Measurements from ENCODE around the gene HES7. TPM values are rescaled to one million over a fixed set of nuclear protein-coding genes. Genes with fewer than 3 reads are reported as not detected.

The HES7 gene
- total and polyA plus RNA-seq, 9 of the 15 experiments (the other 6 are each of a cell fraction or from before 2014, with no cell fraction given): 0.03 to 1.7 (median 0.14) TPM; not detected in 1

GRCh38 chr17:8173056-8173870 lies 49.4 kb upstream of the HES7 start (continued):
- TF ChIP-seq TSHZ1 (CRISPR knock-in tag; IDR thresholded peaks at IDR 0.05) (0 out of 2 replicates have a peak, but pooled peaks have one; percentile 58), OTX1 (CRISPR knock-in tag; IDR thresholded peaks at IDR 0.05) (peak; percentile 99), ZNF518B (CRISPR knock-in tag; IDR thresholded peaks at IDR 0.05) (peak; percentile 92; the same call in 1 of the 2 replicates), HDAC8 (tag; IDR thresholded peaks at IDR 0.05) (no peak), LEF1 (IDR thresholded peaks at IDR 0.05) (peak; percentile 89), IRF2 (CRISPR knock-in tag; IDR thresholded peaks at IDR 0.05) (no peak), ZNF584 (CRISPR knock-in tag; IDR thresholded peaks at IDR 0.05; ENCODE audit: low read depth) (peak; percentile 49; the same call in 1 of the 2 replicates), MECOM (CRISPR knock-in tag; IDR thresholded peaks at IDR 0.05) (0 out of 2 replicates have a peak, but pooled peaks have one; percentile 30), ZZZ3 (IDR thresholded peaks at IDR 0.05) (peak; percentile 74), ZNF511 (CRISPR knock-in tag; IDR thresholded peaks at IDR 0.05) (no peak; the same call in 1 of the 2 replicates), PHF20 (IDR thresholded peaks at IDR 0.05; ENCODE audit: partially characterized antibody) (peak; percentile 32), HMG20A (CRISPR knock-in tag; conservative IDR thresholded peaks at IDR 0.05) (peak; percentile 79), ZNF121 (CRISPR knock-in tag; conservative IDR thresholded peaks at IDR 0.05) (no peak)

Data from K562 (cell line).